Spleen (tissue), 7 donors: ENCODE measurements around the gene PKP4.

Source experiments
- POLR2A ChIP-seq, 3 donors: fragments of 450-650 bp; IDR thresholded peaks; one replicate each; pipeline ENCODE4 v1.5.1; 2017; ENCODE audit warnings: antibody characterized with exemption in 3 of 3, mild to moderate bottlenecking in 1 of 3
- POLR2AphosphoS5 ChIP-seq, 3 donors: sonication (generic); formaldehyde crosslinking; IDR thresholded peaks; one replicate each; pipeline ENCODE4 v1.5.1; 2017; ENCODE audit warnings: antibody characterized with exemption in 3 of 3
- TF ChIP-seq, protein P1 (sequence below), 11 experiments: fragments of 200-600 bp in 7 of 11; fragments of 450-650 bp in 4 of 11; sonication (generic) in 4 of 11; IDR thresholded peaks in 8 of 11; conservative IDR thresholded peaks in 3 of 11; 1 replicate in 7 of 11; 2 replicates in 4 of 11; pipeline versions ENCODE4 v1.4.0 to v1.8.0; 2016 to 2021; ENCODE audit warnings: antibody characterized with exemption in 11 of 11, inconsistent platforms in 4 of 11, mild to moderate bottlenecking in 1 of 11
- donor health status: DM: no; HTN: no; CAD: no; lungs with moderate emphysema.
- donor health status: DM: no; HTN: no; CAD: no.
- donor health status: DM: no; HTN: no; CAD: no.

DNA sequence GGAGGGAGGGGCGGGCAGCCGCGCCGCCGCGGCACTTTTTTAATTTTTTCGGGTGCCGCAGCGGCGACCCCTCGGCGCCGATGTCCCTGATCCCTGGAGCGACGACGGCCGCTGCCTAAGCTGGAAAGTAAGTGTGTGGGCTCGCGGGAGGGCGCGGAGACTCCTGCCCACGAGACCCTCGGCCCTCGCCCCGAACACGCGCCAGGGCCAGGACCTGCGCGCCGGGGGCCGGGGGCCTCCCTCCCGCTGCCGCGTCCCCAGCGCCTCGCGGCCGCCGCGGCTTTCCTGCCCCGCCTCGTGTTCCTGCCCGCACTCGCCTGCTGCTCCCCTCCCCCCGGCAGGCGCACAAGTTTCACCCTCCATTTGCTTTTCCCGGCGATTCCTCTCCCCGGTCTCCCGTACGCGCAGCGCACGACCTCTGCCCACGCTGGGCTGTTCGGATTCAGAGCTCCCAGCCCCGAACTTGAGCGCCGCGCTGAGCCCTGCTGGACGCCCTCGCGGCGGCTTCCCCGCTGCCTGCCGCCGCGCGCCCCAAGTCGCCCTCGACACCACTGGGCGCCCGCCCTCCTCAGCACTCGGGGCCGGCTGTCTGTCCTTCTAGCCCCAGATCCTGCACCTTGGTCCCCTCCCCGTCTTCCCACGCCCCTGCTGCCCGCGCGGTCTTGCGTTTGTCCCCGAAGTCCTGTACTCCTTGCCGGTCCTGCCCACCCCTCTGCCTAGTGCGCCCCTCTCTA is 507 bp downstream of the PKP4 start:
- TF ChIP-seq POLR2A (IDR thresholded peaks at IDR 0.05) (no peak), POLR2AphosphoS5 (IDR thresholded peaks at IDR 0.05) (no peak)
- TF ChIP-seq, protein P1, sequence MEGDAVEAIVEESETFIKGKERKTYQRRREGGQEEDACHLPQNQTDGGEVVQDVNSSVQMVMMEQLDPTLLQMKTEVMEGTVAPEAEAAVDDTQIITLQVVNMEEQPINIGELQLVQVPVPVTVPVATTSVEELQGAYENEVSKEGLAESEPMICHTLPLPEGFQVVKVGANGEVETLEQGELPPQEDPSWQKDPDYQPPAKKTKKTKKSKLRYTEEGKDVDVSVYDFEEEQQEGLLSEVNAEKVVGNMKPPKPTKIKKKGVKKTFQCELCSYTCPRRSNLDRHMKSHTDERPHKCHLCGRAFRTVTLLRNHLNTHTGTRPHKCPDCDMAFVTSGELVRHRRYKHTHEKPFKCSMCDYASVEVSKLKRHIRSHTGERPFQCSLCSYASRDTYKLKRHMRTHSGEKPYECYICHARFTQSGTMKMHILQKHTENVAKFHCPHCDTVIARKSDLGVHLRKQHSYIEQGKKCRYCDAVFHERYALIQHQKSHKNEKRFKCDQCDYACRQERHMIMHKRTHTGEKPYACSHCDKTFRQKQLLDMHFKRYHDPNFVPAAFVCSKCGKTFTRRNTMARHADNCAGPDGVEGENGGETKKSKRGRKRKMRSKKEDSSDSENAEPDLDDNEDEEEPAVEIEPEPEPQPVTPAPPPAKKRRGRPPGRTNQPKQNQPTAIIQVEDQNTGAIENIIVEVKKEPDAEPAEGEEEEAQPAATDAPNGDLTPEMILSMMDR (IDR thresholded peaks at IDR 0.05 in 8 of 11, conservative IDR thresholded peaks at IDR 0.05 in 3 of 11): peak in 1 of 11 experiments; percentile 1
